Measurements from ENCODE around the gene BMI1.
"Not testable (repeated sequence)": the region's sequence is repeated elsewhere in the genome, so short reads cannot be mapped to it uniquely, and the experiment has no call there.

Gene BMI1

DNA sequence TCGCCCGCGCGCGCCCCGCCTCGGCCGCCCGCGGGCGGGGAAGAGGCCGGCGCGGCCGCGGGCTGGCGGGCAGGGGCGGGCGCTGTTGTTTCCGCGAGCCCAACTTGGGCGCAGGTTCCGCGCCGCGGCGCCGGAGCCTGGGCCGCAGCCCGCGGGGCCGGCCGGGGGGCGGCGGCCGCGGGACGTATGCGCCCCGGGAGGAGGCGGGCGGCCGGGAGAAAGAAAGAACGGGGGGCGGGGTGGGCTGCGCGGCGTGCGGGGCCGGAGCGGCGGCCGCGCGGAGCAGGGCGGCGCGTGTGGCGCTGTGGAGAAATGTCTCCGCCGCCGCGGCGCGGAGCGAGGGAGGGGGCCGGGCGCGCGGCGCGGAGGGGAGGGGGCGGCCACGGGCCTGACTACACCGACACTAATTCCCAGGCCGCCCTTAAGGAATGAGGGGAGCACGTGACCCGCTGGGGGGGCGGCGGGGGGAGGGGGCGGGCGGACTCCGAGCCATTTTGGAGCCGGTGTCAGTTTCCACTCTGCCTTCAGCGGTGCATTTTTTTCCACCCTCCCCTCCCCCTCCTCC, at the start of gene BMI1:
Gene BMI1 (plus strand): TSS at position 509 of the 565 bp plus-strand sequence. CDS start 5,351 bp downstream, outside the sequence.
- peak; percentile 56 for DNase-seq

DNA sequence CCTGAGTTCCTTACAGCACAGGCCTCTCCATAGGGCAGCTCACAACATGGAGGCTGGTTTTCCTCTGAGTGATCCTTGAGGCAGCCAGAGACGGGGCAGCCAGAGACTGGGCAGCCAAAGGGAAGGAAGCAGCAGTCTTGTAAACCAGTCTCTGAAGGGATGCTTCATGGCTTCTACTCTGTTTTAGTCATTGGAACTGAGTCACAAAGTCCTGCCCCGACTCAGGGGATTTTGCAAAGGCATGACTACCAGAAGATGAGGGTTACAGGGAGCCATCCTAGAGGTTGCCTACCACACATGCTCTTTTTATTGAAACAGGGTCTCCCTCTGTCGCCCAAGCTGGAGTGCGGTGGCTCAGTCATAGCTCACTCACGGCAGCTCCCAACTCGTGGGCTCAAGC, 49.1 kb upstream of the BMI1 start:
- no peak for DNase-seq

- DNase-seq = no peak
These were observed 42.5 kb upstream of the BMI1 start for GRCh38 chr10:22278441-22278782.

DNA sequence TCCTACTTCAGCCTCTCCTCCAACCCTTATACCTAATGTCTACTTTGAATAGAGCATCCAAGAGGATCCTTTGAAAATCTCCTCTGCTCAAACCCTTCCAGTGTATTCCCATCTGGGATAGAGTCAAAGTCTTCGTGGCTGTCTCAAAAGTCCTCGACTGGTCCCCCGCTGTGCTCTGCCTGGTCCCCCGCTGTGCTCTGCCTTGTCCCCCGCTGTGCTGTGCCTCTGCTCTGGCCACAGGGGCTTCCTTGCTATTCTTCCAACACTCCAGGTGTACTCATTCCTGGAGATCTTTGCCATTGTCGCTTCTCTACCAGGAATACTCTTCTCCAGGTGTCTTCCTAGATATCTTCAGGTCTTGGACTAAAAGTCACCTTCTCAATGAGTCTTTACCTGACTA, 40.8 kb upstream of the BMI1 start:
- DNase-seq = no peak

GRCh38 chr10:22285130-22285529, 35.8 kb upstream of the BMI1 start:
- no peak for DNase-seq

- DNase-seq = no peak
These were observed 27.0 kb upstream of the BMI1 start for GRCh38 chr10:22293747-22294404.

- DNase-seq = no peak
These were observed 26.2 kb upstream of the BMI1 start for GRCh38 chr10:22294694-22295093.

DNA sequence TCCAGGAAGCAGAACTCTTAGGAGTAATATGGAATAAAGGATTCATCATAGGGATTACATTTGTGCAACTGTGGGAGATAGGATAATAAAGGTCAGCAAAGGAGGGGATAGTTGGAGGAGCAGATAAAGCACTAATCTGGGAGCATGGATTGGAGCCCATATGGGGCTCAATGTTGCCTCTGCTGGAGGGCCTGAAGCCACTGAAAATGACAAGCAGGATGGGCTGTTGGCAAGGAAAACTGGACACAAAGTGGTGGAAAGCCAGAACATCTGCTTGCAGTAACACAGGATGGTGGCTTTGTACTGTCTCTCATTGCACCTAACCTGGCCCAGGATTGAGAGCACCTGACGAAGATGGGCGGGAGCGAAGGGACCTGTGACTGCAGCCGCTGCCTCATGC, 19.7 kb upstream of the BMI1 start:
- DNase-seq = no peak

GRCh38 chr10:22303461-22303860, 17.4 kb upstream of the BMI1 start:
- no peak for DNase-seq

GRCh38 chr10:22305721-22306120, 15.2 kb upstream of the BMI1 start:
- DNase-seq = no peak

DNA sequence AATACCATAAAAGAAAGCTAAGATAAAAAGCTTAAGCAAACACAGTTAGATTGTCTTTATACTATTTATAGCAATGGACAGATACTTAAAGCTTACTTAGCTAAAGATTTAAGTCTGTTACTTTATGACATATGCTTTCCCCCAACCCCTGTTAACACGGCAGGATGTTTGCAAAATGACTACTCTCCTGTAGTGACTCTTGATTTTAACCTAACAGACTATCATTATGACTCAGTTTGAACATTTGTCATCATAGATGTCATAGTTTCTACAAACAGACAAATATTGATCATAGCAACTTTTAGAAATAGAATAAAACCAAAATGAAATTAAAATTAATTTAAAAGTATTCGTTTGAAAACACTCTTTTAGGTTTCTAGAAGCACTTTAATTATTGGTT, 12.5 kb upstream of the BMI1 start:
- no peak for DNase-seq

GRCh38 chr10:22309180-22310000, 11.5 kb upstream of the BMI1 start:
- no peak for DNase-seq

GRCh38 chr10:22310012-22310411, 10.9 kb upstream of the BMI1 start:
- not testable (repeated sequence) for DNase-seq

- no peak for DNase-seq
These were observed 10.0 kb upstream of the BMI1 start for GRCh38 chr10:22310928-22311327.

GRCh38 chr10:22314852-22315251, 6.0 kb upstream of the BMI1 start:
- DNase-seq = no peak

GRCh38 chr10:22315455-22316285, 5.2 kb upstream of the BMI1 start:
- DNase-seq = peak; percentile 32

GRCh38 chr10:22316286-22317075, 4.4 kb upstream of the BMI1 start, which contains the start of gene COMMD3:
TSS of gene COMMD3 (plus strand) at chr10:22316388. CDS start at chr10:22316418, 30 bp downstream.
- DNase-seq = peak; percentile 62

DNA sequence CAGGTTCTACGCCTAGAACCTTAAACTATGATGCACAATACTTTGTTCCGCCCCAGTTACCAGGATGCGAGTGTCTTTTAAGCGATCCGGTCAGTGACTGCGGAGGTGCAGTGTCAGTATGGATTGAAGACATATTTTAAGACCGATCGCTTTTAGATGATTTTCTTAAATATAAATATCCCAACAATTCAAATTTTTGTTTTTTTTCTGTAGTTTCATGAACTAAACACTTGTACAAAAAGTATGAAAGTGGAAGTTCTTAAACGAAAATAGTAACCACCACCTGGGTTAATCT, 3.9 kb upstream of the BMI1 start:
- no peak for DNase-seq

GRCh38 chr10:22317771-22318565, 2.9 kb upstream of the BMI1 start:
- DNase-seq = no peak

- DNase-seq = no peak
These were observed 2.1 kb upstream of the BMI1 start for GRCh38 chr10:22318772-22319171.

DNA sequence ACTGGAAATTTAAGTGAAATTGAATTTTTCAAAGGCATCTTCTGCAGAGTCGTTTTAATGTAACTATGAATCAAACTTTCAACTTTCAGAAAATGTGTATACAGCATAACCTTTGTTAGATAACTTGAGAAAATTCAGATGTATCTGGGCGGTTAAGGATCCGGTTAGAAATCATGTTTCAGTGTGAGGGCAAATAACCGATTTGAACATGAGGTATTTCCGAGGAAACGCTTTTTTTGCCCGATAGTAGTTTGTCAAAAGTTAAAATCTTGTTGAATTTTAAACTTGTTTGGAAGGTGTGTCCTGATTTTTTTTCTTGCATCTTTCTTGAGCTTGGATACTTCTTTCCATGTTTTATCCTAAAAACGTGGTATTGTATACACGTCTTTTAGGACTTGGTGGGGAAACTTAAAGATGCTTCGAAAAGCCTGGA, 1.3 kb upstream of the BMI1 start:
- DNase-seq = no peak

Measured in COR-L47 (cell line).